PC-3 (cell line): Measurements from ENCODE around the gene GALNS. TPM values are rescaled to one million over a fixed set of nuclear protein-coding genes. Genes with fewer than 3 reads are reported as not detected.

Experiments used
- ATAC-seq: fragments of 200-7000 bp; cut with Tn5 transposase; 2 replicates; pipeline ENCODE4 v1.9.1; 2020; ENCODE audit warnings: mild to moderate bottlenecking, moderate library complexity
- BruUV-seq: library from RNA; stranded (reverse); fragments of 400-500 nt; replicated peaks from 2 replicates; lab custom pipeline; 2021; lab: Mats Ljungman, UMichigan
- CTCF ChIA-PET: fragments of 300-600 bp; sonication (Branson Sonifier 250); formaldehyde crosslinking; loops from one replicate; lab custom pipeline; 2022; ENCODE audit warnings: antibody characterized with exemption; lab: Charles Lee
- POLR2A ChIA-PET: fragments of 300-600 bp; sonication (Branson Sonifier 250); formaldehyde crosslinking; loops from one replicate; lab custom pipeline; 2022; ENCODE audit warnings: antibody characterized with exemption; ENCODE audit not compliant: unreplicated experiment; lab: Charles Lee
- DNase-seq: peaks from one replicate; pipeline ENCODE4 v3.0.0-alpha.2; 2015
- H2AFZ ChIP-seq: fragments of 300-600 bp; sonication (generic); 2 replicates; pipeline ENCODE4 v1.6.0; 2016; ENCODE audit warnings: antibody characterized with exemption, low read length
- H3F3A ChIP-seq: fragments of 300-600 bp; sonication (generic); one replicate; pipeline ENCODE4 v1.6.0; 2017; ENCODE audit warnings: antibody characterized with exemption, low read length, control low read depth, mild to moderate bottlenecking; ENCODE audit not compliant: unreplicated experiment
- H3K27ac ChIP-seq: fragments of 300-600 bp; sonication (generic); 2 replicates; pipeline ENCODE4 v1.5.1; 2016; ENCODE audit warnings: mild to moderate bottlenecking, low read length
- H3K27me3 ChIP-seq: fragments of 300-600 bp; sonication (generic); 2 replicates; pipeline ENCODE4 v1.6.1; 2016; ENCODE audit warnings: low read length, mixed read lengths
- H3K36me3 ChIP-seq: fragments of 300-600 bp; sonication (generic); 2 replicates; pipeline ENCODE4 v1.6.1; 2016; ENCODE audit warnings: low read depth, mixed run types, low read length, mixed read lengths
- H3K4me1 ChIP-seq: fragments of 300-600 bp; sonication (generic); 2 replicates; pipeline ENCODE4 v1.5.1; 2016; ENCODE audit warnings: low read length; ENCODE audit not compliant: insufficient read depth
- H3K4me2 ChIP-seq: fragments of 300-600 bp; sonication (generic); 2 replicates; pipeline ENCODE4 v1.6.0; 2016; ENCODE audit warnings: low read length
- H3K4me3 ChIP-seq: fragments of 300-600 bp; sonication (generic); 2 replicates; pipeline ENCODE4 v1.5.1; 2016; ENCODE audit warnings: mild to moderate bottlenecking, low read length, mixed read lengths
- H3K79me2 ChIP-seq: fragments of 300-600 bp; sonication (generic); 2 replicates; pipeline ENCODE4 v1.6.1; 2017; ENCODE audit warnings: low read length, mixed read lengths
- H3K9ac ChIP-seq: fragments of 300-600 bp; sonication (generic); 2 replicates; pipeline ENCODE4 v1.6.0; 2016; ENCODE audit warnings: mild to moderate bottlenecking, low read length
- H3K9me2 ChIP-seq: fragments of 300-600 bp; sonication (generic); replicated peaks from 2 replicates; pipeline ENCODE4 v1.6.1; 2016; ENCODE audit warnings: mixed run types, low read length, mixed read lengths
- H3K9me3 ChIP-seq: fragments of 300-600 bp; sonication (generic); 2 replicates; pipeline ENCODE4 v1.6.1; 2016; ENCODE audit warnings: low read length, mixed read lengths
- H4K20me1 ChIP-seq: fragments of 300-600 bp; sonication (generic); 2 replicates; pipeline ENCODE4 v1.6.1; 2016; ENCODE audit warnings: low read length, mixed read lengths
- EZH2 ChIP-seq: fragments of 300-600 bp; sonication (generic); IDR thresholded peaks from one replicate; pipeline ENCODE4 v1.6.1; 2017; ENCODE audit warnings: antibody characterized with exemption, mild to moderate bottlenecking, low read length; ENCODE audit not compliant: unreplicated experiment
- EZH2phosphoT487 ChIP-seq: fragments of 300-600 bp; sonication (generic); IDR thresholded peaks from 2 replicates; pipeline ENCODE4 v1.6.1; 2018; ENCODE audit warnings: mild to moderate bottlenecking, antibody characterized with exemption, low read length, borderline replicate concordance
- intact Hi-C: fragments of 100-400 bp; cut with micrococcal nuclease; formaldehyde crosslinking; loops from 2 replicates; pipeline ENCODE4 v1.9.0; 2023
- total RNA-seq: library from RNA; depleted of rRNA; stranded (reverse); fragments of >200 nt; gene quantifications from 2 replicates; pipeline ENCODE4 v1.2.3, GENCODE V29; 2014
- TF ChIP-seq, protein P1 (sequence below): fragments of 300-600 bp; sonication (generic); conservative IDR thresholded peaks from 2 replicates; pipeline ENCODE4 v1.5.1; 2017; ENCODE audit warnings: antibody characterized with exemption, low read depth, mild to moderate bottlenecking, low read length

The GALNS gene
- total RNA-seq, 1 experiment from 2014 or later: 18.3 TPM

DNA sequence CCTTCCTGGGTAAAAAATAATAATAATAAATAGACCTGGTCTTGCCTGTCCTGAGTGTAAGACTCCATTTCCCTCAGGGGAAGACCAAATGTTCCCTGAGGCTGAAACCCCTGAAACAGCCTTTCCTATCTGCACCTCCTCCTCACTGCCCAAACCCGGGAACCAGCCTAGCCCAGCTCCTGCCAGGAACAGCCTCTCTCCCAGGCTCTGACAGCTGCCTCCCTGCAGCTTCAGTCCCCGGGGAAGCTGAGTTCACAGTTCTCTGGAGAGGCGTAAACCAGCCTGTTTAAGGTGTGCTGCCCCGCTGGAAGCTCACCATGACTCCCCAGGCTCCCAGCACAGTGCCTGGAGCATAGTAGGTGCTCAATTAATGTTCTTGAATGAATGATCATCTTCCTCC, 60.5 kb downstream of the GALNS start:
- Histone ChIP-seq H3K4me3 (no peak overlapping the region), H3K4me1 (no peaks in the 10 kb centered on the region), H4K20me1 (no peaks in the 10 kb centered on the region), H3K9ac (no peak overlapping the region), H3F3A (no peaks in the 10 kb centered on the region), H2AFZ (no peak overlapping the region), H3K36me3 (no peaks in the 10 kb centered on the region), H3K9me2 (no peaks in the 10 kb centered on the region), H3K4me2 (no peak overlapping the region), H3K9me3 (no peaks in the 10 kb centered on the region), H3K27ac (no peak overlapping the region), H3K27me3 (no peaks in the 10 kb centered on the region), H3K79me2 (no peaks in the 10 kb centered on the region)
- intact Hi-C loops: no loop called here
- TF ChIP-seq, protein P1, sequence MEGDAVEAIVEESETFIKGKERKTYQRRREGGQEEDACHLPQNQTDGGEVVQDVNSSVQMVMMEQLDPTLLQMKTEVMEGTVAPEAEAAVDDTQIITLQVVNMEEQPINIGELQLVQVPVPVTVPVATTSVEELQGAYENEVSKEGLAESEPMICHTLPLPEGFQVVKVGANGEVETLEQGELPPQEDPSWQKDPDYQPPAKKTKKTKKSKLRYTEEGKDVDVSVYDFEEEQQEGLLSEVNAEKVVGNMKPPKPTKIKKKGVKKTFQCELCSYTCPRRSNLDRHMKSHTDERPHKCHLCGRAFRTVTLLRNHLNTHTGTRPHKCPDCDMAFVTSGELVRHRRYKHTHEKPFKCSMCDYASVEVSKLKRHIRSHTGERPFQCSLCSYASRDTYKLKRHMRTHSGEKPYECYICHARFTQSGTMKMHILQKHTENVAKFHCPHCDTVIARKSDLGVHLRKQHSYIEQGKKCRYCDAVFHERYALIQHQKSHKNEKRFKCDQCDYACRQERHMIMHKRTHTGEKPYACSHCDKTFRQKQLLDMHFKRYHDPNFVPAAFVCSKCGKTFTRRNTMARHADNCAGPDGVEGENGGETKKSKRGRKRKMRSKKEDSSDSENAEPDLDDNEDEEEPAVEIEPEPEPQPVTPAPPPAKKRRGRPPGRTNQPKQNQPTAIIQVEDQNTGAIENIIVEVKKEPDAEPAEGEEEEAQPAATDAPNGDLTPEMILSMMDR: no peak
- TF ChIP-seq EZH2phosphoT487 (no peak), EZH2 (no peak)
- no peak for DNase-seq
- POLR2A ChIA-PET: no interaction called here
- CTCF ChIA-PET: no interaction called here
- no TSS peak for BruUV-seq
- ATAC-seq: no peak

- H3K9ac ChIP-seq: no peak overlapping the region
- H4K20me1 ChIP-seq: no peaks in the 10 kb centered on the region
- TF ChIP-seq EZH2phosphoT487 (no peak), EZH2 (no peak)
- TF ChIP-seq, protein P1: no peak
- no peaks in the 10 kb centered on the region for H3K4me1 ChIP-seq
- ChIA-PET POLR2A (no interaction called here), CTCF (no interaction called here)
- no peak overlapping the region for H2AFZ ChIP-seq
- no peak overlapping the region for H3K4me2 ChIP-seq
- intact Hi-C loops: no loop called here
- no peak overlapping the region for H3K27ac ChIP-seq
- no peaks in the 10 kb centered on the region for H3F3A ChIP-seq
- no peaks in the 10 kb centered on the region for H3K36me3 ChIP-seq
- no peaks in the 10 kb centered on the region for H3K9me2 ChIP-seq
- H3K9me3 ChIP-seq: no peaks in the 10 kb centered on the region
- no peaks in the 10 kb centered on the region for H3K27me3 ChIP-seq
- DNase-seq (no peak), ATAC-seq (no peak)
- H3K4me3 ChIP-seq: no peak overlapping the region
- no peaks in the 10 kb centered on the region for H3K79me2 ChIP-seq
- BruUV-seq: no TSS peak
These were observed 63.3 kb downstream of the GALNS start for GRCh38 chr16:88793251-88793954.

DNA sequence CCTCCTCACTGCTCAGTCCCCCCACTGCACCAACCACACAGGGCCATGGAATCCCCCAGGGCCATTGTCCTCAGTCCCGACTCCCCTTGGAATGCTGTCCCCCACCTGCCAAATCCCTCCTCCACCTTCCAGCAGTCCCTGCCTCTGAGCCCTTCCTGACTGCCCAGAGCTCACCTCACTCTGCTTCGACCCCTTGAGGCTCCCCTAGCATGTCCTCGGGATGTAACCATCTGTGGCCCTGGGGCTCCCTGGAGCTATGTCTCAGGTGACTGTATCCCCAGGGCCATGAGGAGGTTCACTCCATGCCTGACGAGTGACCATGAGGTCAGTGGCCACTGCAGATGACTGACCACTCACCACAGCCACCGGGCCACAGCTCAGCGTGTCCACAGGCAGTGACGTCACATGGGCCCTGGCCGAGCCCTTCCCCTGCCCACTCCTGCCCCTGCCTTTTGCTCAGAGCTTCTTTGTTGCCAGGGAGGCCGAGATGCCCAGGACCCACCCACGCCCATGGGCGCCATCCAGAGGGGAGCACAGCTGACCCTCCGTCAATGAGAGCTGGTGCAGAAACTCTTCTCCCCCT, 64.0 kb downstream of the GALNS start:
- Histone ChIP-seq H3K9ac (no peak overlapping the region), H3K4me3 (no peak overlapping the region), H3F3A (no peaks in the 10 kb centered on the region), H3K27ac (no peak overlapping the region), H3K4me2 (no peak overlapping the region), H3K9me3 (no peaks in the 10 kb centered on the region), H3K9me2 (no peaks in the 10 kb centered on the region), H3K36me3 (no peaks in the 10 kb centered on the region), H3K4me1 (no peaks in the 10 kb centered on the region), H4K20me1 (no peaks in the 10 kb centered on the region), H3K79me2 (no peaks in the 10 kb centered on the region), H2AFZ (no peak overlapping the region), H3K27me3 (no peaks in the 10 kb centered on the region)
- ATAC-seq: no peak
- POLR2A ChIA-PET: interaction anchor here (0.6 kb wide), 1 partner anchor 19 kb away, joined by 3 read pairs; no protein-coding TSS in a partner anchor
- no peak for DNase-seq
- CTCF ChIA-PET: no interaction called here
- no TSS peak for BruUV-seq
- intact Hi-C loops: no loop called here
- TF ChIP-seq EZH2: no peak
- TF ChIP-seq, protein P1: no peak
- no peak for TF ChIP-seq EZH2phosphoT487
